DMS79 (cell line): ENCODE data around the gene SLC34A1.

ENCODE experiments used
- DNase-seq: peaks from one replicate; lab custom pipeline; 2025; lab: John Stamatoyannopoulos, UW

SLC34A1 gene

GRCh38 chr5:177432143-177432838, 48.1 kb downstream of the SLC34A1 start:
- no peak for DNase-seq

- no peak for DNase-seq
Measured at GRCh38 chr5:177432839-177433657, 48.8 kb downstream of the SLC34A1 start.

- no peak for DNase-seq
Measured at GRCh38 chr5:177433658-177434217, 49.5 kb downstream of the SLC34A1 start.

GRCh38 chr5:177434437-177434836, 50.2 kb downstream of the SLC34A1 start:
- DNase-seq, result no peak

GRCh38 chr5:177434942-177435738, 50.9 kb downstream of the SLC34A1 start:
- DNase-seq, result no peak

- no peak for DNase-seq
Measured at GRCh38 chr5:177435847-177436536, 51.8 kb downstream of the SLC34A1 start.

- no peak for DNase-seq
Measured at GRCh38 chr5:177437623-177438022, 53.4 kb downstream of the SLC34A1 start.

- no peak for DNase-seq
Measured at GRCh38 chr5:177438468-177438867, 54.2 kb downstream of the SLC34A1 start.

- no peak for DNase-seq
Measured at GRCh38 chr5:177439518-177440053, 55.4 kb downstream of the SLC34A1 start.

- no peak for DNase-seq
Measured at GRCh38 chr5:177440211-177440989, 56.2 kb downstream of the SLC34A1 start.

- no peak for DNase-seq
Measured at GRCh38 chr5:177440990-177441780, 57.0 kb downstream of the SLC34A1 start.

GRCh38 chr5:177442066-177442826, 58.0 kb downstream of the SLC34A1 start:
- DNase-seq, result no peak

- no peak for DNase-seq
Measured at GRCh38 chr5:177443144-177443983, 59.1 kb downstream of the SLC34A1 start.

GRCh38 chr5:177444106-177445051, 60.1 kb downstream of the SLC34A1 start:
- DNase-seq, result no peak

GRCh38 chr5:177445052-177445916, 61.0 kb downstream of the SLC34A1 start:
- no peak for DNase-seq

- DNase-seq, result no peak
Measured at GRCh38 chr5:177445917-177446199, 61.6 kb downstream of the SLC34A1 start.
